ENCODE data around the gene MYH9. TPM values are rescaled to one million over a fixed set of nuclear protein-coding genes. Genes with fewer than 3 reads are reported as not detected.

MYH9 gene
- total RNA-seq, 2 donors from 2014 or later = 294 to 323 TPM

GRCh38 chr22:36301384-36301828 is 86.4 kb downstream of the MYH9 start:
- no peaks in the 10 kb centered on the region for H3K4me1 ChIP-seq
- peak; percentile 86 to 93 (median 90) for TF ChIP-seq CTCF (IDR thresholded peaks at IDR 0.05)
- TF ChIP-seq POLR2A (IDR thresholded peaks at IDR 0.05) = peak in 1 of 3 donors; percentile 7
- H3K36me3 ChIP-seq (replicated peaks in 1 of 2; ENCODE audit: insufficient read depth in 1 of 2, low read depth in 2 of 2) = peaks cover 62 to 94% of the 10 kb centered on the region in 2 donors
- peak; percentile 78 to 82 (median 80) for DNase-seq
- peak overlapping the region in 1 of 4 donors; percentile 17 for H3K27ac ChIP-seq
- H3K9me3 ChIP-seq = no peaks in the 10 kb centered on the region
- ATAC-seq = peak; percentile 78
- no peaks in the 10 kb centered on the region for H3K27me3 ChIP-seq
- WGBS, 2 donors = 28 to 68% methylated on average over 5 to 13 of the region's 13 CpGs
- H3K4me3 ChIP-seq = no peak overlapping the region
- intact Hi-C loops (cut with DNase I) = loop anchor here (5.0 kb wide), 1 partner anchor 171 kb away; no protein-coding TSS in a partner anchor

GRCh38 chr22:36300396-36301212 is 87.2 kb downstream of the MYH9 start:
- Histone ChIP-seq H3K27me3 (no peaks in the 10 kb centered on the region), H3K36me3 (replicated peaks in 1 of 2; ENCODE audit: insufficient read depth in 1 of 2, low read depth in 2 of 2) (peaks cover 63 to 93% of the 10 kb centered on the region in 2 donors), H3K4me1 (no peaks in the 10 kb centered on the region), H3K4me3 (no peak overlapping the region), H3K27ac (no peak overlapping the region), H3K9me3 (no peaks in the 10 kb centered on the region)
- DNase-seq (no peak), ATAC-seq (no peak)
- WGBS, 2 donors = 90 to 92% methylated on average over 19 to 24 of the region's 24 CpGs
- intact Hi-C loops (cut with DNase I) = loop anchor here (5.0 kb wide), 1 partner anchor 172 kb away; no protein-coding TSS in a partner anchor
- no peak for TF ChIP-seq CTCF (IDR thresholded peaks at IDR 0.05)
- no peak for TF ChIP-seq POLR2A (IDR thresholded peaks at IDR 0.05)

GRCh38 chr22:36299911-36300310 is 87.9 kb downstream of the MYH9 start:
- H3K36me3 ChIP-seq (replicated peaks in 1 of 2; ENCODE audit: insufficient read depth in 1 of 2, low read depth in 2 of 2) = peaks cover 60 to 93% of the 10 kb centered on the region in 2 donors
- no peaks in the 10 kb centered on the region for H3K27me3 ChIP-seq
- H3K4me3 ChIP-seq = no peak overlapping the region
- no peak overlapping the region for H3K27ac ChIP-seq
- no peaks in the 10 kb centered on the region for H3K4me1 ChIP-seq
- intact Hi-C loops (cut with DNase I) = loop anchor here (5.0 kb wide), 1 partner anchor 172 kb away; no protein-coding TSS in a partner anchor
- no peaks in the 10 kb centered on the region for H3K9me3 ChIP-seq
- TF ChIP-seq CTCF (IDR thresholded peaks at IDR 0.05) = no peak
- TF ChIP-seq POLR2A (IDR thresholded peaks at IDR 0.05) = no peak
- DNase-seq (no peak), ATAC-seq (no peak)
- 92 to 94% methylated on average over 11 to 12 of the region's 12 CpGs for WGBS, 2 donors

GRCh38 chr22:36299295-36299694 is 88.5 kb downstream of the MYH9 start:
- no peak for TF ChIP-seq POLR2A (IDR thresholded peaks at IDR 0.05)
- no peak for TF ChIP-seq CTCF (IDR thresholded peaks at IDR 0.05)
- intact Hi-C loops (cut with DNase I) = no loop called here
- 80 to 88% methylated on average over 10 to 14 of the region's 14 CpGs for WGBS, 2 donors
- no peak for DNase-seq
- H3K4me1 ChIP-seq = no peaks in the 10 kb centered on the region
- ATAC-seq = no peak
- H3K9me3 ChIP-seq = no peaks in the 10 kb centered on the region
- H3K27me3 ChIP-seq = no peaks in the 10 kb centered on the region
- H3K36me3 ChIP-seq (replicated peaks in 1 of 2; ENCODE audit: insufficient read depth in 1 of 2, low read depth in 2 of 2) = peaks cover 61 to 94% of the 10 kb centered on the region in 2 donors
- no peak overlapping the region for H3K27ac ChIP-seq
- no peak overlapping the region for H3K4me3 ChIP-seq
